NT2/D1 (cell line): Measurements from ENCODE around the gene HOXA3.

ENCODE experiments used
- DNase-seq: peaks from one replicate; pipeline ENCODE4 v3.0.0-alpha.2; 2011; ENCODE audit warnings: low read depth, low spot score
- H3K27me3 ChIP-seq: 2 replicates; pipeline ENCODE4 v1.6.0; 2011; ENCODE audit warnings: mild to moderate bottlenecking; ENCODE audit not compliant: insufficient read length, insufficient read depth
- H3K36me3 ChIP-seq: 2 replicates; pipeline ENCODE4 v1.6.1; 2011; ENCODE audit warnings: mild to moderate bottlenecking, low read length, mixed read lengths; ENCODE audit not compliant: insufficient read depth, insufficient read length
- H3K4me1 ChIP-seq: 2 replicates; pipeline ENCODE4 v1.5.1; 2011; ENCODE audit not compliant: insufficient read depth, insufficient read length
- H3K4me3 ChIP-seq: 2 replicates; pipeline ENCODE4 v1.5.1; 2011; ENCODE audit warnings: low read depth; ENCODE audit not compliant: insufficient read length
- H3K9ac ChIP-seq: 2 replicates; pipeline ENCODE4 v1.6.0; 2011; ENCODE audit warnings: low read depth; ENCODE audit not compliant: insufficient read length
- H3K9me3 ChIP-seq: 2 replicates; pipeline ENCODE4 v1.5.1; 2011; ENCODE audit warnings: mild to moderate bottlenecking, low read length; ENCODE audit not compliant: insufficient read depth
- SUZ12 ChIP-seq: IDR thresholded peaks from 2 replicates; pipeline ENCODE4 v1.6.1; 2011; ENCODE audit not compliant: insufficient read length, insufficient read depth; ENCODE audit errors: extremely low read depth
- YY1 ChIP-seq: IDR thresholded peaks from 2 replicates; pipeline ENCODE4 v1.6.1; 2011; ENCODE audit not compliant: insufficient read length, insufficient read depth
- ZNF274 ChIP-seq: IDR thresholded peaks from 2 replicates; pipeline ENCODE4 v1.6.1; 2011; ENCODE audit warnings: mild to moderate bottlenecking, low read depth, low read length

HOXA3 gene

DNA sequence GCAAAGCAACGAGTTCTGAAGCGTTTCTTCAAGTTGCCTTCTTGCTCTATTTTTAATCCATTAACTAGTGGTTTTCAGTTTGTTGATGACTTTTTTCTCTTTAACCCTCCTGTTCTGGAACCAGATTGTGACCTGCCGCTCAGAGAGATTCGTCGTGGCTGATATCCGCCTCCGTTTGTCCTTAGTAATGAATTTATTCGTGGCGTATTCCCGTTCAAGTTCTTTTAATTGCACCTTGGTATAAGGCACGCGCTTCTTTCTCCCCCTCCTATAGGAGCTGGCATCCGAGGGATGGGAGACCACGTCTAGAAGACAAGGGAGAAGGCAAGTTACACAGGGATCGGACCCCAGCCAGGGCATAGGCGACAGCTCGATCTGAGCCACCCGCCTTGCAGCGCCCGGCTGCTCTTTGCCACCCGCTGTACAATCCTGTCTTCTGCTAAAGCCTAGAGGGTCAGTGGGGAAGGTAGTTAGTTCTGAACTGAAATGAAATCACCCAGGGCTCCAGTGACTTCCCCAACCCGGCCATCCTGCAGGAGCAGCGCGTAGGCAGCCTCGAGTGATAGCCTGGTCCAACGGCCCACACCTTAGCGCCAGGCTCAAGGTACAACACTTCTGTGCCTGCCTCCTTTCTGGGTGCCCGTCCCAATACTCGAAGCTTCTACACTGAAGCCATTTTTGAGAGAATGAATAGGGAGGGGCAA, 45.9 kb upstream of the HOXA3 start:
- no peak for DNase-seq
- H3K4me1 ChIP-seq, result peaks cover 7% of the 10 kb centered on the region
- H3K9ac ChIP-seq, result no peak overlapping the region
- no peaks in the 10 kb centered on the region for H3K9me3 ChIP-seq
- no peak overlapping the region for H3K4me3 ChIP-seq
- H3K27me3 ChIP-seq, result peaks cover 96% of the 10 kb centered on the region
- TF ChIP-seq SUZ12 (peak; percentile 2), YY1 (no peak), ZNF274 (no peak)
- no peaks in the 10 kb centered on the region for H3K36me3 ChIP-seq

GRCh38 chr7:27197137-27198042, 45.0 kb upstream of the HOXA3 start:
- TF ChIP-seq ZNF274 (no peak), SUZ12 (peak; percentile 46), YY1 (no peak)
- Histone ChIP-seq H3K9me3 (no peaks in the 10 kb centered on the region), H3K27me3 (peaks cover 96% of the 10 kb centered on the region), H3K36me3 (no peaks in the 10 kb centered on the region), H3K4me1 (peaks cover 6% of the 10 kb centered on the region), H3K9ac (no peak overlapping the region), H3K4me3 (no peak overlapping the region)
- no peak for DNase-seq

GRCh38 chr7:27196287-27196767, 43.9 kb upstream of the HOXA3 start:
- TF ChIP-seq ZNF274, result no peak
- no peak for TF ChIP-seq YY1
- no peak for TF ChIP-seq SUZ12
- no peak overlapping the region for H3K4me3 ChIP-seq
- DNase-seq, result peak; percentile 88
- H3K9me3 ChIP-seq, result no peaks in the 10 kb centered on the region
- H3K36me3 ChIP-seq, result no peaks in the 10 kb centered on the region
- H3K4me1 ChIP-seq, result peaks cover 11% of the 10 kb centered on the region
- H3K27me3 ChIP-seq, result peaks cover 96% of the 10 kb centered on the region
- H3K9ac ChIP-seq, result no peak overlapping the region

- Histone ChIP-seq H3K9me3 (no peaks in the 10 kb centered on the region), H3K9ac (no peak overlapping the region), H3K36me3 (no peaks in the 10 kb centered on the region), H3K4me3 (no peak overlapping the region), H3K4me1 (peaks cover 11% of the 10 kb centered on the region), H3K27me3 (peaks cover 97% of the 10 kb centered on the region)
- DNase-seq, result no peak
- TF ChIP-seq ZNF274 (no peak), SUZ12 (no peak), YY1 (no peak)
These were observed 42.5 kb upstream of the HOXA3 start for GRCh38 chr7:27194686-27195379.

DNA sequence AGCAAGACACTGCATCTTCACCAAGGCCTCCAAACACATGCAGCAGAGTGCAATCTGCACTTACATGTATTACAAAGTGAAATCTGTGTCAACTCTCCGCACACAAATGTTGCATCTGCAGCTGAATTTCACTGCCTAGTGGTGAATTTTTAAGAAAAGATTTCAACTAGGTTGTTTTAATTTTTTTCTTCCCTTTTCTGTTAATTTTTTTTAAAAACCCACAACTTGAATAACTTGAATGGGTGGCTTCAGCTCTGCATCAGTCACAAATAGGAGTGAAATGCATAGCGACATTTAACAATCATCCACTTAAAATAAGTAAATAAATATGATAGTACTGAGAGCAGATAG, 41.6 kb upstream of the HOXA3 start:
- Histone ChIP-seq H3K4me3 (no peak overlapping the region), H3K9ac (no peak overlapping the region), H3K9me3 (no peaks in the 10 kb centered on the region), H3K36me3 (no peaks in the 10 kb centered on the region), H3K4me1 (peaks cover 14% of the 10 kb centered on the region), H3K27me3 (peaks cover 100% of the 10 kb centered on the region)
- TF ChIP-seq ZNF274 (no peak), SUZ12 (no peak), YY1 (no peak)
- DNase-seq, result no peak

DNA sequence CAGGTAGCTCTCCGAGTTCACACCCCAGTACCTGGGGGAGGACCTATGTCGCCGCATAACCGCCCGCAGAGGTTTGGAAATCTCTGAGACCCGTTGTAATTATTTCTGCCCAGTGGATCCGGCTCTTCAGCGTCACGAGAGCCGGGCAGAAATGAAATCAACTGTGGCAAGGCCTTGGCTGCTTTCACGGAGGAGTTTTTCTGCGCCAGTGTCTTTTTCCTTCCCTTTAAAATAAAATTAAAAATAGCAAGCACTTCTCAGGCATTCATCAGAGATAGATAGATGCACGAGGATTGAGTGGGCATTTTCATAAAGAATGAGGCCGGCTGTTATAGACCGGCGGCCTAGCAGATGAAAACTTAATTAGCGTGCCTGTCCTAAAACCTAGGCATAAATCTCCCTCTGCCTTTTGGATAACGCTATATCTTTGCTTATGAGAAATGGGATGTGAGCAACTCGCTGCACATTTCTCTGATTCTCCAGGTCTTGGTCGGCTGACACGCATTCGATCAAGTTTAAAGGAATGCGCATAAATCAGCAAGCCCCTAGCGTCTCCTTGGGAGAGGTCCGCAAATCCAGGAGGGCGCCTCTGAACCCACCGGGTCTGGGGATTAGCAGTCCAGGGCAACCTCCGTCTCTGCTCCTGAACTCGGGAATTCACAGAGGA, 41.1 kb upstream of the HOXA3 start:
- Histone ChIP-seq H3K9ac (no peak overlapping the region), H3K4me1 (peaks cover 13% of the 10 kb centered on the region), H3K9me3 (no peaks in the 10 kb centered on the region), H3K36me3 (no peaks in the 10 kb centered on the region), H3K4me3 (no peak overlapping the region), H3K27me3 (peaks cover 100% of the 10 kb centered on the region)
- DNase-seq, result no peak
- no peak for TF ChIP-seq YY1
- TF ChIP-seq SUZ12, result peak; percentile 15
- TF ChIP-seq ZNF274, result no peak

GRCh38 chr7:27192546-27193334, 40.4 kb upstream of the HOXA3 start:
- Histone ChIP-seq H3K36me3 (no peaks in the 10 kb centered on the region), H3K4me1 (peaks cover 19% of the 10 kb centered on the region), H3K4me3 (peak overlapping the region; percentile 27), H3K27me3 (peaks cover 100% of the 10 kb centered on the region), H3K9me3 (no peaks in the 10 kb centered on the region), H3K9ac (no peak overlapping the region)
- no peak for DNase-seq
- TF ChIP-seq YY1 (no peak), ZNF274 (no peak), SUZ12 (peak; percentile 96)
